ENCODE data around the gene NTF4.

- TF ChIP-seq TAF1 (IDR thresholded peaks at IDR 0.05; ENCODE audit: low read depth, low read length) (no peak), POLR2A (IDR thresholded peaks at IDR 0.05; ENCODE audit: low read depth, low read length) (no peak), SPI1 (IDR thresholded peaks at IDR 0.05; ENCODE audit: low read depth, low read length) (no peak)
These were observed 50.3 kb downstream of the NTF4 start for GRCh38 chr19:49014123-49014869.

Measured in GM12891 (cell line).